ENCODE measurements around the gene DLG5.

DLG5 gene

DNA sequence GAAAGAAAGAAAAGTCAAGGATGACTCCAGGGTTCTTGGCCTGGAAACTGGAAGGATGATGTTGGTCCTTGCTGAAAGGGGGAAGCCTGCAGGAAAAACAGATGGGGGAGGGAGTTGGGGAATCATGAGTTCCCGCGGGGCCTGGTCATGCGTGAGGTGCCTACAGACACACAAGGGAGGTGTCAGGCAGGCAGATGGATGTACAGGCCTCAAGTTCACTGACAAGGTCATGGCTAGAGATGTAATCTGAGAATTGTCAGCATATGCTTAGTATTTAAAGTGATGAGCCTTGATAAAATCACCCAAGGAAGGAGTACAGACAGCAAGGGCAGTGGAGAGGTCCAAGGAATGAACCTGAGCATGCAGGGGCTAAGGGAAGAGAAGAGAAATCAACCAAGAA lies 46.8 kb downstream of the DLG5 start:
- H3K27ac ChIP-seq = no peak overlapping the region
- TF ChIP-seq, protein P1, sequence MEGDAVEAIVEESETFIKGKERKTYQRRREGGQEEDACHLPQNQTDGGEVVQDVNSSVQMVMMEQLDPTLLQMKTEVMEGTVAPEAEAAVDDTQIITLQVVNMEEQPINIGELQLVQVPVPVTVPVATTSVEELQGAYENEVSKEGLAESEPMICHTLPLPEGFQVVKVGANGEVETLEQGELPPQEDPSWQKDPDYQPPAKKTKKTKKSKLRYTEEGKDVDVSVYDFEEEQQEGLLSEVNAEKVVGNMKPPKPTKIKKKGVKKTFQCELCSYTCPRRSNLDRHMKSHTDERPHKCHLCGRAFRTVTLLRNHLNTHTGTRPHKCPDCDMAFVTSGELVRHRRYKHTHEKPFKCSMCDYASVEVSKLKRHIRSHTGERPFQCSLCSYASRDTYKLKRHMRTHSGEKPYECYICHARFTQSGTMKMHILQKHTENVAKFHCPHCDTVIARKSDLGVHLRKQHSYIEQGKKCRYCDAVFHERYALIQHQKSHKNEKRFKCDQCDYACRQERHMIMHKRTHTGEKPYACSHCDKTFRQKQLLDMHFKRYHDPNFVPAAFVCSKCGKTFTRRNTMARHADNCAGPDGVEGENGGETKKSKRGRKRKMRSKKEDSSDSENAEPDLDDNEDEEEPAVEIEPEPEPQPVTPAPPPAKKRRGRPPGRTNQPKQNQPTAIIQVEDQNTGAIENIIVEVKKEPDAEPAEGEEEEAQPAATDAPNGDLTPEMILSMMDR (conservative IDR thresholded peaks at IDR 0.05) = no peak
- no peak for TF ChIP-seq ZFX (IDR thresholded peaks at IDR 0.05)

DNA sequence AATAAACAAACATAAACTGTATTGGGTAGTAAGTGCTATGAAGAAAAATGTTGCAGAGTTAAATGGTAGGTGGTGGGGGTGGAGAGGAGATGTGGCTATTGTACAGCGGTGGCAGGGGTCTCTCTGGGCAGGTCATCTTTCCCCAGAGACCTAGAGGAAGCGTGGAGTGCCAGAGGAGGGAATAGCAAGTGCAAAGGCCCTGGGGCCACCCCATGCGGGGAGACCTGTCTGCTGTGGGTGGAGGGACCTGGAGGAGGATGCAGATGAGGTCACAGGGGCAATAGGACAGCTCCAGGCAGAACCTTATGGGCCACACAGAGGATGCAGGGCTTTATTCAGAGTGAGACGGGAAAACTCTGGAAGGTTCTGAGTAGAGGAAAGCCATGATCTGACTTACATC lies 47.5 kb downstream of the DLG5 start:
- TF ChIP-seq, protein P1 (conservative IDR thresholded peaks at IDR 0.05) = no peak
- no peak for TF ChIP-seq ZFX (IDR thresholded peaks at IDR 0.05)
- no peak overlapping the region for H3K27ac ChIP-seq

DNA sequence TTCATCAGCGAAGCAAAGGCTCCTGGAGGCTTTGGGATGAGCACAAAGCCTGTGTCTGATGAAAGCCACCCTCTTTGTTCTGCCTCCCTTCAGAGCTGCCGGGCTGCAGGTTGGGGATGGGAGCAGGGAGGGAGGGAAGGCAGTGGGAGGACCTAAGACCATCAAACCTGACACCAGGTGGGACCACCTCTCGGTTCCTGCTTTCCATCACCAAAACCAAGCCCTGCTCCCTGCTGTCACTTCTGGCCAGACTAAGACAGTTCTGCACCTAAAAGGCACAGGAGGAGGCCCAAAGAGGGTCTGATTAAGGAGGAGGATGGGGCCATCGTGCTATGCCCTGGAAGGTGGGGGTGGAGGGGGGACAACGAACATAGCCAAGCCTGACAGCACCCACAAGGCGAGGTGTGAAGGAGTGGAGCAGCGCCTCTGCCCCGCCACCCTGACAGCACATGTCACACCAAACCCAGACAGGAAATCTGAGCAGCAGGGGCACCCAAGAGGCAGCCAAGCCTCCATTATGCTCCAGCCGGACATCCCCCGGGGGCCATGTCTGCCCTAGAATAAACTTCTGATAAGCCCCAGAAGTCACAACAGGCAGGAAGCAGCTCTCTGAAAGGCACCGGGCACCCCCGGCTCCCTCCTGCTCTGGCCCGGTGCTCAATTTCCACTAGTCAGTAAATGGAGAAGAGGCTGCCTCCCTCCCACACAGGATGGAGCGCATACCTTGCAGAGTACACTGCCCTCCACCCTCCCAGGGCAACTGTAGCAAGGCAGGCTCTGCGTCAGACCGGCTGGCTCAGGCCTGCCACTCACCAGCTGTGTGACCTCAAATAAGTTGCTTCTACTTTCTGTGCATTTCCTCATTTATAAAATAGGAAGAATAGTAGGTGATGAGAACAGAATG lies 48.9 kb downstream of the DLG5 start:
- H3K27ac ChIP-seq = no peak overlapping the region
- no peak for TF ChIP-seq ZFX (IDR thresholded peaks at IDR 0.05)
- TF ChIP-seq, protein P1 (conservative IDR thresholded peaks at IDR 0.05) = no peak

DNA sequence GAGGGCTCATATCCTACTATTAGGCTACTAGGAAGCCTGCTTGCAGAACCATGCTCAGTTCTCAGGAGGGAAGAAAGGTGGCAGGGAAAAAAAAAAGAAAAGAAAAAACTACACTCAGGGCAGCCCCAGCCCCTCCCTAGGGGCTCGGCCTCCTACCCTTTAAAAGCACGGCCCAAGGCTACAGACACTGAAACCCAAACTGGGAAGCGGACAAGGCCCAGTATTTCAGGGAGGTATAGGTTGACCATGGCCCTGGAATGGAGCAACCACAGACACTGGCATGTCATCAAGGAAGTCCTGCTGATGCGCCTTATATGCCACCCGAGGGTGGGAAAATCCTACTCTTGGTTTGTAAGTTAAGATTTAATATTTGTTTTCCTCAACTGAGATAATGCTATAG lies 50.8 kb downstream of the DLG5 start:
- no peak overlapping the region for H3K27ac ChIP-seq
- no peak for TF ChIP-seq ZFX (IDR thresholded peaks at IDR 0.05)
- TF ChIP-seq, protein P1 (conservative IDR thresholded peaks at IDR 0.05) = no peak

DNA sequence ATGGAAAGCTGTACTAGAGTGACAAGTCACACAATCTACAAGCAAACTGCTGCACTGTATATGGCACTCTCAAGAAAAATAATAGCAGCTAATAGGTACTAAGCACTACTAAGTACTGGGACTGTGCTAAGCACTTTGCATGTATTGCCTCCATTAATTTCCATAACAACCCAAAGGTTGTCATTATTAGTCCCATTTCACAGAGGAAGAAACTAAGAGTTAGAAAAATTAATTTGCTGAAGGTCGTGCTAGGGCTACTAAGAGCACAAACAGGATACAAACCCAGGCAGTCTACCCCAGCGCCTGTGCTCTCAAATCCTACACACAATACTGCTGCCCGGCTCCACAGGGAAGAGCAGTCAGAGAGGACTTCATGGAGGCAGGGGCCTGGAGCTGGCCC lies 51.7 kb downstream of the DLG5 start:
- no peak for TF ChIP-seq ZFX (IDR thresholded peaks at IDR 0.05)
- TF ChIP-seq, protein P1 (conservative IDR thresholded peaks at IDR 0.05) = no peak
- no peak overlapping the region for H3K27ac ChIP-seq

DNA sequence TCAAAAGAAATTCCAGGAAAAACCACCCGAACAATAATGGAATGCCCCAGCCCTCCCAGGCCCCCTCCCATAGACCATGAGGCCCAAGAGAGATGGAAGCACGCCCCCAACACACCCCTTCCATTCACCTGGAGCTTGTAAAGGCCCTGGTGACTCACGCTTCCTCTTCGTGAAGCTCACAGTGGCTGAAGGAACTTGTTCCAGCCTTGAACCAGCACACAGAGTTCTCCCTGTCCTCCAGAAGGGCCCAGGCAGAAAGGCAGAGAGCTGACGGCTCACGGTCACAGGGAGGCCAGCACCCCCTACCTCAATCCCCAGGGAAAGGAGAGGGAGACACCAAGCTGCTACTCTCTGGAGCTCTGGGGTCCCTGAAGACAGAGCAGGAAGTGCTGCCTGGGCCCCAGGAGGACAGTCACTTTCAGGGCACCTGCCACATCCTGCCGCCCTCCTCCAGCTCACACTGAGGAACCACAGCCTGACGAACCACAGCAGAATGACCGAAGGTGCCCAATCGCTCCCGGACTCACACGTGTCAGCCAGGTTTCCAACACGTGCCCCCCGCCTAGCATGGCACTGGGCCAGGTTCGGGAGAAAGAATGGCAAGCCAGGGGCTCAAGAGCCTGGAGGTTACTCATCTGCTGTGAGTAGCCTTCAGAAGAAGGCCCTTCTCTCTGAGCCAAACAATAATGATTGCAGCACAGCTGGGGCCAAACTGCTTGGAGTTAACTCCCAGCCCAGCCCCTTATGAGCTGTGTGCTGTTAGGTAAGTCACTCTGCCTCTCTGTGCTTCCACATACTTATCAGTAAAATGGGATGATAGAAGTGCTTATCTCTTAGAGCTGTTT lies 52.8 kb downstream of the DLG5 start:
- no peak overlapping the region for H3K27ac ChIP-seq
- TF ChIP-seq, protein P1 (conservative IDR thresholded peaks at IDR 0.05) = no peak
- TF ChIP-seq ZFX (IDR thresholded peaks at IDR 0.05) = no peak
